PC-3 (cell line): ENCODE data around the gene ACP6. TPM values are rescaled to one million over a fixed set of nuclear protein-coding genes. Genes with fewer than 3 reads are reported as not detected.
A peak's percentile ranks its signal among the peaks of the same experiment; 100 is the strongest.

Source experiments
- ATAC-seq: fragments of 200-7000 bp; cut with Tn5 transposase; 2 replicates; pipeline ENCODE4 v1.9.1; 2020; ENCODE audit warnings: mild to moderate bottlenecking, moderate library complexity
- BruUV-seq: library from RNA; stranded (reverse); fragments of 400-500 nt; replicated peaks from 2 replicates; lab custom pipeline; 2021; lab: Mats Ljungman, UMichigan
- CTCF ChIA-PET: fragments of 300-600 bp; sonication (Branson Sonifier 250); formaldehyde crosslinking; loops from one replicate; lab custom pipeline; 2022; ENCODE audit warnings: antibody characterized with exemption; lab: Charles Lee
- POLR2A ChIA-PET: fragments of 300-600 bp; sonication (Branson Sonifier 250); formaldehyde crosslinking; loops from one replicate; lab custom pipeline; 2022; ENCODE audit warnings: antibody characterized with exemption; ENCODE audit not compliant: unreplicated experiment; lab: Charles Lee
- DNase-seq: peaks from one replicate; pipeline ENCODE4 v3.0.0-alpha.2; 2015
- H2AFZ ChIP-seq: fragments of 300-600 bp; sonication (generic); 2 replicates; pipeline ENCODE4 v1.6.0; 2016; ENCODE audit warnings: antibody characterized with exemption, low read length
- H3F3A ChIP-seq: fragments of 300-600 bp; sonication (generic); one replicate; pipeline ENCODE4 v1.6.0; 2017; ENCODE audit warnings: antibody characterized with exemption, low read length, control low read depth, mild to moderate bottlenecking; ENCODE audit not compliant: unreplicated experiment
- H3K27ac ChIP-seq: fragments of 300-600 bp; sonication (generic); 2 replicates; pipeline ENCODE4 v1.5.1; 2016; ENCODE audit warnings: mild to moderate bottlenecking, low read length
- H3K27me3 ChIP-seq: fragments of 300-600 bp; sonication (generic); 2 replicates; pipeline ENCODE4 v1.6.1; 2016; ENCODE audit warnings: low read length, mixed read lengths
- H3K36me3 ChIP-seq: fragments of 300-600 bp; sonication (generic); 2 replicates; pipeline ENCODE4 v1.6.1; 2016; ENCODE audit warnings: low read depth, mixed run types, low read length, mixed read lengths
- H3K4me1 ChIP-seq: fragments of 300-600 bp; sonication (generic); 2 replicates; pipeline ENCODE4 v1.5.1; 2016; ENCODE audit warnings: low read length; ENCODE audit not compliant: insufficient read depth
- H3K4me2 ChIP-seq: fragments of 300-600 bp; sonication (generic); 2 replicates; pipeline ENCODE4 v1.6.0; 2016; ENCODE audit warnings: low read length
- H3K4me3 ChIP-seq: fragments of 300-600 bp; sonication (generic); 2 replicates; pipeline ENCODE4 v1.5.1; 2016; ENCODE audit warnings: mild to moderate bottlenecking, low read length, mixed read lengths
- H3K79me2 ChIP-seq: fragments of 300-600 bp; sonication (generic); 2 replicates; pipeline ENCODE4 v1.6.1; 2017; ENCODE audit warnings: low read length, mixed read lengths
- H3K9ac ChIP-seq: fragments of 300-600 bp; sonication (generic); 2 replicates; pipeline ENCODE4 v1.6.0; 2016; ENCODE audit warnings: mild to moderate bottlenecking, low read length
- H3K9me2 ChIP-seq: fragments of 300-600 bp; sonication (generic); replicated peaks from 2 replicates; pipeline ENCODE4 v1.6.1; 2016; ENCODE audit warnings: mixed run types, low read length, mixed read lengths
- H3K9me3 ChIP-seq: fragments of 300-600 bp; sonication (generic); 2 replicates; pipeline ENCODE4 v1.6.1; 2016; ENCODE audit warnings: low read length, mixed read lengths
- H4K20me1 ChIP-seq: fragments of 300-600 bp; sonication (generic); 2 replicates; pipeline ENCODE4 v1.6.1; 2016; ENCODE audit warnings: low read length, mixed read lengths
- EZH2 ChIP-seq: fragments of 300-600 bp; sonication (generic); IDR thresholded peaks from one replicate; pipeline ENCODE4 v1.6.1; 2017; ENCODE audit warnings: antibody characterized with exemption, mild to moderate bottlenecking, low read length; ENCODE audit not compliant: unreplicated experiment
- EZH2phosphoT487 ChIP-seq: fragments of 300-600 bp; sonication (generic); IDR thresholded peaks from 2 replicates; pipeline ENCODE4 v1.6.1; 2018; ENCODE audit warnings: mild to moderate bottlenecking, antibody characterized with exemption, low read length, borderline replicate concordance
- intact Hi-C: fragments of 100-400 bp; cut with micrococcal nuclease; formaldehyde crosslinking; loops from 2 replicates; pipeline ENCODE4 v1.9.0; 2023
- total RNA-seq: library from RNA; depleted of rRNA; stranded (reverse); fragments of >200 nt; gene quantifications from 2 replicates; pipeline ENCODE4 v1.2.3, GENCODE V29; 2014
- TF ChIP-seq, protein P1 (sequence below): fragments of 300-600 bp; sonication (generic); conservative IDR thresholded peaks from 2 replicates; pipeline ENCODE4 v1.5.1; 2017; ENCODE audit warnings: antibody characterized with exemption, low read depth, mild to moderate bottlenecking, low read length

ACP6 gene
- total RNA-seq, 1 experiment from 2014 or later: 51.2 TPM

DNA sequence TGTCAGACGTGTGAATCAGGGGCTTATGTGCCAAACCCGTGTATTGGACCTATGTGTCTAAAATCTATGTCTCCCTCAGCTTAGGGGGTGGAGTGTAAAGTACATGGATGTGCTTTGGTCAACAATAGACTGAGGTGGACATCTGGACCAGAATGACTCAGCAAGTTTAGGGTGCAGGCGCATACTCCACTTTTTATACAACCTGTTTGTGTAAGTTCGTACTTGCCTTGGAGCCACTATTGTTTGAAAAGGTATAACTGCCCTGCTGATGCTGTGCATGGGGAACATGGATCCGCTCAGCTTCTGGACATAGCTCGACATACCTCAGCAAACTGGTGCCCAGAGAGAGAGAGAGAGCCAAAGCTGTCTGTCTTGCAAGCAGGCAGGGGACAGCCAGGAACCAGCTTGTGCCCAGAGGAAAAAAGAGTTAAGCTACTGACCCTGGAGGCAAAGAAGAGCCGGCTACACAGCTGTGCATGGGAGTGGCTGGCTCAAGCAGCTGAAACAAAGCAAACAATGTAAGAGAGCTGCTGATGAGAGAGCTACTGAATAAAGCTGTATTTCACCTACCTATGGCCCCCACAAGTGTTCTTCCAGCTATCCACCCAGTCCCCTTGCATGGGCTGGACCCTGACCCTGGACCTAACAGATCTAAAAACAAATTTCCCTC is 48.8 kb upstream of the ACP6 start:
- CTCF ChIA-PET: no interaction called here
- no peak overlapping the region for H2AFZ ChIP-seq
- ATAC-seq (no peak), DNase-seq (peak; percentile 44)
- no TSS peak for BruUV-seq
- H3K9me2 ChIP-seq: no peaks in the 10 kb centered on the region
- no peaks in the 10 kb centered on the region for H3K27me3 ChIP-seq
- no peaks in the 10 kb centered on the region for H4K20me1 ChIP-seq
- H3K9me3 ChIP-seq: no peaks in the 10 kb centered on the region
- no peaks in the 10 kb centered on the region for H3K79me2 ChIP-seq
- 0 out of 2 replicates have a peak overlapping the region, but pooled peaks have one; percentile 6 for H3K4me2 ChIP-seq
- POLR2A ChIA-PET: interaction anchor here (0.7 kb wide), 1 partner anchor 176 kb away, joined by 5 read pairs; no protein-coding TSS in a partner anchor
- H3K9ac ChIP-seq: no peak overlapping the region
- no peak overlapping the region for H3K4me3 ChIP-seq
- TF ChIP-seq EZH2phosphoT487 (no peak), EZH2 (no peak)
- TF ChIP-seq, protein P1, sequence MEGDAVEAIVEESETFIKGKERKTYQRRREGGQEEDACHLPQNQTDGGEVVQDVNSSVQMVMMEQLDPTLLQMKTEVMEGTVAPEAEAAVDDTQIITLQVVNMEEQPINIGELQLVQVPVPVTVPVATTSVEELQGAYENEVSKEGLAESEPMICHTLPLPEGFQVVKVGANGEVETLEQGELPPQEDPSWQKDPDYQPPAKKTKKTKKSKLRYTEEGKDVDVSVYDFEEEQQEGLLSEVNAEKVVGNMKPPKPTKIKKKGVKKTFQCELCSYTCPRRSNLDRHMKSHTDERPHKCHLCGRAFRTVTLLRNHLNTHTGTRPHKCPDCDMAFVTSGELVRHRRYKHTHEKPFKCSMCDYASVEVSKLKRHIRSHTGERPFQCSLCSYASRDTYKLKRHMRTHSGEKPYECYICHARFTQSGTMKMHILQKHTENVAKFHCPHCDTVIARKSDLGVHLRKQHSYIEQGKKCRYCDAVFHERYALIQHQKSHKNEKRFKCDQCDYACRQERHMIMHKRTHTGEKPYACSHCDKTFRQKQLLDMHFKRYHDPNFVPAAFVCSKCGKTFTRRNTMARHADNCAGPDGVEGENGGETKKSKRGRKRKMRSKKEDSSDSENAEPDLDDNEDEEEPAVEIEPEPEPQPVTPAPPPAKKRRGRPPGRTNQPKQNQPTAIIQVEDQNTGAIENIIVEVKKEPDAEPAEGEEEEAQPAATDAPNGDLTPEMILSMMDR: no peak
- no peaks in the 10 kb centered on the region for H3K36me3 ChIP-seq
- peaks cover 8% of the 10 kb centered on the region for H3F3A ChIP-seq
- peaks cover 48% of the 10 kb centered on the region for H3K4me1 ChIP-seq
- intact Hi-C loops: loop anchor here (10.0 kb wide), 1 partner anchor 204 kb away; no protein-coding TSS in a partner anchor
- H3K27ac ChIP-seq: no peak overlapping the region; the same call in 1 of the 2 replicates

DNA sequence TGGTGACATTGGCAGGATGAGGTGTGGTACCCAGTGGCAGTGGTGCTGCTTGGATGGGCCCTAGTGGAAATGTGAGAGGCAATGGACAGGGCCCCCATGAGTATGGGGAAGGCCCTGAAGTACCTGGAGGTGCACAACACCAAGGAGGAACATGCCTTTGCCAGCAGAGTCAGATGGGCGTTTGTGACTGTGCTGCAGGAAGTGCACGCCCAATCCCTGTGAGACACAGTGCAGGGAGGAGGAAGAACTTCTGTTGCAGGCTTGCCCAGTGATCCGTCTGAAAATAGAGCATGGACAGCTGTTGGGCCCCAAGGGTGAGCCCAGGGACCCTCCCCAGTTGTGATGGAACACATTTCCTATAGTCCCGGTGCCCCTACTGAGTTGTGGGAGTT is 47.4 kb upstream of the ACP6 start:
- no peak for TF ChIP-seq EZH2
- TF ChIP-seq EZH2phosphoT487: no peak
- TF ChIP-seq, protein P1: no peak
- Histone ChIP-seq H4K20me1 (no peaks in the 10 kb centered on the region), H3K4me3 (no peak overlapping the region), H3K9me2 (no peaks in the 10 kb centered on the region), H3K9me3 (no peaks in the 10 kb centered on the region), H3F3A (peaks cover 8% of the 10 kb centered on the region), H3K4me1 (peaks cover 43% of the 10 kb centered on the region), H3K9ac (peak overlapping the region; percentile 54), H3K27me3 (no peaks in the 10 kb centered on the region), H2AFZ (no peak overlapping the region), H3K27ac (peak overlapping the region; percentile 87), H3K79me2 (no peaks in the 10 kb centered on the region), H3K36me3 (no peaks in the 10 kb centered on the region), H3K4me2 (peak overlapping the region; percentile 7)
- DNase-seq: peak; percentile 47
- ChIA-PET POLR2A (interaction anchor here (0.6 to 1.6 kb wide), 3 partner anchors 43 to 177 kb away, joined by 4 to 7 read pairs (median 6); partner anchors contain the start of gene ACP6), CTCF (interaction anchor here (1.2 to 1.6 kb wide), 2 partner anchors 41 to 174 kb away, joined by 9 to 15 read pairs; no protein-coding TSS in a partner anchor)
- intact Hi-C loops: loop anchor here (1.0 to 10.0 kb wide), 3 partner anchors 41 to 203 kb away; no protein-coding TSS in a partner anchor
- BruUV-seq: no TSS peak
- ATAC-seq: peak; percentile 46
